Fibroblast of pulmonary artery (primary cell): ENCODE measurements around the gene MEIS2.
A peak's percentile ranks its signal among the peaks of the same experiment; 100 is the strongest.

ENCODE experiments used
- DNase-seq: peaks from one replicate; pipeline ENCODE4 v3.0.0-alpha.2; 2010; ENCODE audit warnings: low read depth
- H3K4me3 ChIP-seq: replicated peaks from 2 replicates; pipeline ENCODE4 v1.5.1; 2011; ENCODE audit warnings: low read depth, mild to moderate bottlenecking, control low read depth, low read length, moderate library complexity
- CTCF ChIP-seq: IDR thresholded peaks from 2 replicates; pipeline ENCODE4 v1.5.1; 2011; ENCODE audit warnings: mild to moderate bottlenecking, control low read depth, low read length, inconsistent platforms; ENCODE audit errors: missing control alignments

MEIS2 gene

GRCh38 chr15:36960179-36960946 is 140.0 kb downstream of the MEIS2 start:
- DNase-seq: no peak
- TF ChIP-seq CTCF: no peak
- no peak overlapping the region for H3K4me3 ChIP-seq

- no peak overlapping the region for H3K4me3 ChIP-seq
- TF ChIP-seq CTCF: no peak
- no peak for DNase-seq
Observed at GRCh38 chr15:36959746-36960145, 140.6 kb downstream of the MEIS2 start.

- no peak for TF ChIP-seq CTCF
- no peak for DNase-seq
- H3K4me3 ChIP-seq: no peak overlapping the region
Observed at GRCh38 chr15:36958606-36959005, 141.7 kb downstream of the MEIS2 start.

GRCh38 chr15:36954486-36954885 is 145.9 kb downstream of the MEIS2 start:
- no peak for TF ChIP-seq CTCF
- peak; percentile 25 for DNase-seq
- no peak overlapping the region for H3K4me3 ChIP-seq

- H3K4me3 ChIP-seq: no peak overlapping the region
- no peak for DNase-seq
- no peak for TF ChIP-seq CTCF
Observed at GRCh38 chr15:36953346-36953745, 147.0 kb downstream of the MEIS2 start.

- TF ChIP-seq CTCF: no peak
- H3K4me3 ChIP-seq: no peak overlapping the region
- peak; percentile 75 for DNase-seq
Observed at GRCh38 chr15:36951731-36952247, 148.6 kb downstream of the MEIS2 start.

- TF ChIP-seq CTCF: no peak
- no peak for DNase-seq
- H3K4me3 ChIP-seq: no peak overlapping the region
Observed at GRCh38 chr15:36950371-36950770, 150.0 kb downstream of the MEIS2 start.
